NB4 (cell line): Measurements from ENCODE around the gene MROH7.

Source experiments
- DNase-seq: peaks from one replicate; pipeline ENCODE4 v3.0.0; 2010; ENCODE audit warnings: low read depth
- H3K4me3 ChIP-seq: one replicate; pipeline ENCODE4 v1.5.1; 2011; ENCODE audit warnings: mild to moderate bottlenecking, low read depth, low read length, moderate library complexity
- MYC ChIP-seq: IDR thresholded peaks from 2 replicates; pipeline ENCODE4 v1.6.1; 2011; ENCODE audit warnings: low read depth, low read length
- POLR2A ChIP-seq: IDR thresholded peaks from 2 replicates; pipeline ENCODE4 v1.6.1; 2011; ENCODE audit warnings: mild to moderate bottlenecking; ENCODE audit not compliant: insufficient read length; ENCODE audit errors: extremely low read depth
- TF ChIP-seq, protein P1 (sequence below): IDR thresholded peaks from one replicate; pipeline ENCODE4 v1.5.1; 2012; ENCODE audit warnings: low read depth, low read length
- TF ChIP-seq, protein P2 (sequence below): IDR thresholded peaks from 2 replicates; pipeline ENCODE4 v1.6.1; 2011; ENCODE audit warnings: low read depth, low read length

The MROH7 gene

DNA sequence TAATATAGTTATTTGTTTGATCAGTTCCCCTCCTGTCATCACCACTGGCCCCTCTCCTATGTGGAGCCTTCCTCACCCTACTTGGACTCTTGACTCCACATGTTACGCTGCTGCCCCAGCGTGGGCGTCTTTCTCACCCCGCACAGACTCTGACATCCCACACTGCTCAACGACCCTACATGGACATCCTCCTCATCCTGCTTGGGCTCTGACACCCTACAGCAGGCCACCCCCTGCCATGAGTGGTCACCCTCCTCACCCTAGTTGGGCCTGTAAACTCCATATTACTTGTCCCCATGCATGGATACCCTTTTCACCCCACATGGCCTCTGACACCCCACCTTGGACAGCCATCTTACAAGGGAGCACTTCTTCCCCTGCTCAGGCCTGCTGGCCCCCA is 95.1 kb downstream of the MROH7 start:
- DNase-seq, result no peak
- no peak overlapping the region for H3K4me3 ChIP-seq
- TF ChIP-seq POLR2A (no peak), MYC (no peak)
- TF ChIP-seq, protein P1, sequence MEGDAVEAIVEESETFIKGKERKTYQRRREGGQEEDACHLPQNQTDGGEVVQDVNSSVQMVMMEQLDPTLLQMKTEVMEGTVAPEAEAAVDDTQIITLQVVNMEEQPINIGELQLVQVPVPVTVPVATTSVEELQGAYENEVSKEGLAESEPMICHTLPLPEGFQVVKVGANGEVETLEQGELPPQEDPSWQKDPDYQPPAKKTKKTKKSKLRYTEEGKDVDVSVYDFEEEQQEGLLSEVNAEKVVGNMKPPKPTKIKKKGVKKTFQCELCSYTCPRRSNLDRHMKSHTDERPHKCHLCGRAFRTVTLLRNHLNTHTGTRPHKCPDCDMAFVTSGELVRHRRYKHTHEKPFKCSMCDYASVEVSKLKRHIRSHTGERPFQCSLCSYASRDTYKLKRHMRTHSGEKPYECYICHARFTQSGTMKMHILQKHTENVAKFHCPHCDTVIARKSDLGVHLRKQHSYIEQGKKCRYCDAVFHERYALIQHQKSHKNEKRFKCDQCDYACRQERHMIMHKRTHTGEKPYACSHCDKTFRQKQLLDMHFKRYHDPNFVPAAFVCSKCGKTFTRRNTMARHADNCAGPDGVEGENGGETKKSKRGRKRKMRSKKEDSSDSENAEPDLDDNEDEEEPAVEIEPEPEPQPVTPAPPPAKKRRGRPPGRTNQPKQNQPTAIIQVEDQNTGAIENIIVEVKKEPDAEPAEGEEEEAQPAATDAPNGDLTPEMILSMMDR, result no peak
- TF ChIP-seq, protein P2, sequence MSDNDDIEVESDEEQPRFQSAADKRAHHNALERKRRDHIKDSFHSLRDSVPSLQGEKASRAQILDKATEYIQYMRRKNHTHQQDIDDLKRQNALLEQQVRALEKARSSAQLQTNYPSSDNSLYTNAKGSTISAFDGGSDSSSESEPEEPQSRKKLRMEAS, result no peak

DNA sequence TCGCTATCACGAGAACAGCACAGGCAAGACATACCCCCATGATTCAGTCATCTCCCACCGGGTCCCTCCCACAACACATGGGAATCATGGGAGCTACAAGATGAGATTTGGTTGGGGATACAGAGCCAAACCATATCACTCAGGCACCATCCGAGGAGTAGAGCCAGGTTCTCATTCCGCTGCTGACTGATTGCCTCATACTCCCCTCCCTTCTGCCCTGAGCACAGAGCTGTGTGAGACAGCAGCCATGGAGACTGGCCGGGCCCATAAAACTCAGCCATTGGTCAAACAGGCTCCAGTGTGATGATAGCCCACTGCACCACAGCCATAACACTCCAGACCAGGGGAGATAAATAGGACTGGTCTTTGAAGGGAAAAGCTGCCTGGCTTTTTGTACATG is 96.7 kb downstream of the MROH7 start:
- no peak for DNase-seq
- TF ChIP-seq, protein P2, result no peak
- no peak for TF ChIP-seq MYC
- no peak overlapping the region for H3K4me3 ChIP-seq

DNA sequence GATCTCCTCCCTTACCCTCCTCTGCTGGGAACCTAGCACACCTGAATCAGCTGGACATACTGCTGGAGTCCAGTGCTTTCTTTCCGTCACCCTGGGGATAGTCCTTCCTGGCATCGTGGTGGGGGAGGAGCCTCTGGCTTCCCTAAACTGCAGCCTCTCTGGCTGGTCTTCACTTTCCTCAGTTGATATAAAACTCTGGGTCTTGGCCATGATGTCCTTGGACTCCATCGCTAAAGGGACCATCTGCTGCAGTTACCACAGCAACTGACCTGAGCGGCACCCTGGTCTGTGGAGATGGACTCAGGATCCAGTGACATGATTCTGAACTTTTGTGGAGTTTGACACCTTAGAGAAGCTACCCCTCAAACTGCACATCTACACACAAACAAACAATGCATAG is 99.9 kb downstream of the MROH7 start:
- no peak overlapping the region for H3K4me3 ChIP-seq
- TF ChIP-seq, protein P1, result no peak
- TF ChIP-seq, protein P2, result no peak
- no peak for TF ChIP-seq POLR2A
- TF ChIP-seq MYC, result no peak
- no peak for DNase-seq

DNA sequence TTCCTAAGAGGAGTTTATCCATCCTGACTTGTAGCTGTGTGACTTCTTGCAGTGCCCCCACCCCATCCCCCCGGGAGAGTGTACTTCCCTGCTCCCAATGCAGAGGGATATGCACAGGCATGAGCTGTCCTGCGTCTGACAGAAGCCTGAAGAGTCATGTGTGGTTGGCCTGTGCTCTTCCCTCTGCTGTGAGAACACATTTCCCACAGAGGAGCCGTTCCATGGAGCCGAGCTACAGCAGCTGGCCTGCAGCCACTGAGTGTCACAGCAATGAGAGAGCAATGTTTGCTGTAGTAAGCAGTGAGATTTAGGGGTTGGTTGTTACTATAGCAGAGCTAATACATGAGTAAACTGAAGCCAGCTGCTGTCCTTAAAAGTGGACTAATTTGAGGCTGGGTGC is 100.7 kb downstream of the MROH7 start:
- no peak overlapping the region for H3K4me3 ChIP-seq
- DNase-seq, result no peak
- no peak for TF ChIP-seq POLR2A

DNA sequence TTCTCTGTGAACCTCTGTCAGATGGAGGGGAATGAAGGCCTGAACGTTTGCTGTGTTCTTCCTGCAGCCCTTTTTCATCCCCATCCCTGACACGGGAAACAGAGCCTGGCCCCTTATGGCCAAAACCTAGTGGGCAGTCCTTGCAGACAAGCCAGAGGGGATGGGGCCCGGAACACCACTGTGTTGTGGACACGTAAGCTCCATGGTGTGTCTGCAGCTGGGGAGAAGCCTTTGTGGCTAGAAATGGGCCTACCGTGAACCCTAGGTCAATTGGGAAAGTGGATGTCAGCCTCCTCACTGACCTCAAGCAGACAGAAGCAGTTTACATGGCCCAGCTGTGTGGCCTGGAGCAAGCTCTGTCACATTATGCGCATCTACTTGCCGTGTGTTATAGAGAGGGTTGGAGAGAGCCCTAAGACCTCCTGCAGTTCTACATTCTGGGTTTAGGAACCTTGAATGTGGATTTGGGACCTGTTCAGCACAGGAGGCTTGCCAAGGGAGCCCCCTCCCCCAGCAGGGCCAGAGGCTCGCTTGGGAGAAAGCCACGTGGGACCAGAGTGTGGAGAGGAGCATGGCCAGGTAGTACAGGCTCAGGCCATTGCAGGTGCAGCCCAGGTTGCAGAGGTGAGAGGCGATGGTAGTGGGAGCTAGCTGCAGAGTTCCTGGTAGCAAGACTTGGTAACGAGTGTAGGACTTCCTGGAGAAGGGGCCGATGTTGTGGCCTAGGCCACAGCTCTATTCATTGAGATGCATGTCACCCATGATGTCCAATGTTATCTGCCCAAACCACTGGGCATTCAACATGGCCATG is 102.0 kb downstream of the MROH7 start:
- DNase-seq, result no peak
- H3K4me3 ChIP-seq, result no peak overlapping the region
- TF ChIP-seq MYC, result no peak
- TF ChIP-seq, protein P2, result no peak
- TF ChIP-seq POLR2A, result no peak
- TF ChIP-seq, protein P1, result no peak

DNA sequence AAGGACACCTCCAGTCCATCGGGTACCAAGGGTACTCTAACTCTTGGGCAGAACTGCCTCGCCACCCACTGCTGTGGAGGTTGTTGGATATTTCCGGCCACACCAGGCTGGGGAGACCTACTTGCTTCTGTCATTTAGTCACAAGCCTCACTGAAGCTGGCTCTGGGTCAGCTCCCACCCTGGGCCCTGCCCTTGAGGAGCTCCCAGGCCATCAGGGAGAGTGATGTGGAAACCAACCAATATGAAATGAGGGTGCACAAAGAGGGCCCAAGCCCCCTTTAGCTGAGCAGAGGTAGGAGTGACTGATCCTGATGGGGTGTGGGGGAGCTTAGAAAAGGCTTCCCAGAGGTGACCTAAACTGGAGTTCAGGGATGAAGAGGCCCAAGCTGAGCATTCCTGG is 103.1 kb downstream of the MROH7 start:
- no peak for DNase-seq
- H3K4me3 ChIP-seq, result no peak overlapping the region
- TF ChIP-seq POLR2A (no peak), MYC (no peak)
- TF ChIP-seq, protein P2, result no peak

DNA sequence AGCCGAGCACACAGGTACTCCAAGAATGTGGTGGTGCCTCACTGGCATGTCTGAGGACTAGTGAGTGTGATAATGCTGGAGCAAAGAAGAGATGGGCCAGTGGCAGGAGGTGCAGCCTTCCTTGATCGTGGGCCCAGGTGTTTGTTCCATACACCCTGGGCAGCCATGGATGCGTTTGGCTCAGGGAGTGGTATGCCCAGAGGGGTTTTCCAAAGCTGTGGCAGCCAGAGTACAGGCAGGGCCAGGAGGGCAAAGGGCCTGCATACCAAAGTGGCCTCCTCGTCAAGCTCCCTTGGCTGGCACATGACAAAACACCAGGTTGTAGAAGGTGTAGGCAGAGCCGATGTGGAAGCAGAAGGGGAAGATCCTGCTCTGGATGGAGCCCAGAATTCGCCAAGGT is 103.7 kb downstream of the MROH7 start:
- TF ChIP-seq POLR2A (no peak), MYC (no peak)
- TF ChIP-seq, protein P2, result no peak
- TF ChIP-seq, protein P1, result no peak
- no peak overlapping the region for H3K4me3 ChIP-seq
- no peak for DNase-seq
